HG03108 (cell line): ENCODE data around the gene PCLO.
"Not testable (repeated sequence)": the region's sequence is repeated elsewhere in the genome, so short reads cannot be mapped to it uniquely, and the experiment has no call there.

Source experiments
- ATAC-seq: cut with Tn5 transposase; IDR thresholded peaks from one replicate; pipeline ENCODE4 v1.9.1; 2021; ENCODE audit warnings: moderate library complexity; ENCODE audit not compliant: unreplicated experiment

The PCLO gene

GRCh38 chr7:83055197-83055596, 107.5 kb downstream of the PCLO start:
- ATAC-seq = no peak

DNA sequence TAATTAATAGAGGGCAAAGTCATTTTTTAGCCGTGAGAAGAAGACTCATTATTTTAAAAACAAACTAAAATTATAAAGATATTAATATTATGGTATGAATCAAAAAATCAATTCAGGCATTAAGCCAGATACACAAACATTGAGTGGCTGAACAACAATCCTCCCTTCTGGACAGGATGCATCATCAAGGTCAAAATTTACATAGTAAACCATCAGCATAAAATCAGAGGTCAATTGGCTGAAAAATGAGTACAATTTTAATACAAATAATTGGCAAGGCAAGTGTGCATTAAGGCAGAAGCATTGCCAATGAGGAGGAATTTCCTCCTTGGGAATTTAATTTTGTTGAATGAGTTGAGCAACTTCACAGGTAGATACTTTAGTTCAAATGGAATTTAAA, 108.2 kb downstream of the PCLO start:
- no peak for ATAC-seq

GRCh38 chr7:83053965-83054364, 108.7 kb downstream of the PCLO start:
- ATAC-seq = no peak

DNA sequence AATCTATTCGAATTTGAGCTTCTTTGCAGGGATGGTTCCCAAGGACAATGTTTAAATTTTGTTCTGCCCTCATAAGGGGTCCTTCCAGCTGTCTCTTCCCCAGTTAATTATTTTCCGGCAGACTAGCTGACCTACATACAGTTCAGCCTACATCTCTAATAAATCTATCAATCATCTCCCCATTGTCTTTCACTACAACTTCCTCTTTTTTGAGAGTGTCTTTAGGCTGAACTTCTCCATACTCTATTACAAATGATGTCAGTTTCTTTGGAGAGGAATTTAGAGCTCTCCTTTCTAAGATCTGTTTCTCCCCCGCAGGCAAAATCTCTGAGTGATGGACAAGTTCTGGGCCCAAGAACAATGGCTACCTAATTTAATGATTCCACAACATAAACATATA, 122.2 kb downstream of the PCLO start:
- ATAC-seq = no peak

GRCh38 chr7:83038787-83039186, 123.9 kb downstream of the PCLO start:
- ATAC-seq = no peak

DNA sequence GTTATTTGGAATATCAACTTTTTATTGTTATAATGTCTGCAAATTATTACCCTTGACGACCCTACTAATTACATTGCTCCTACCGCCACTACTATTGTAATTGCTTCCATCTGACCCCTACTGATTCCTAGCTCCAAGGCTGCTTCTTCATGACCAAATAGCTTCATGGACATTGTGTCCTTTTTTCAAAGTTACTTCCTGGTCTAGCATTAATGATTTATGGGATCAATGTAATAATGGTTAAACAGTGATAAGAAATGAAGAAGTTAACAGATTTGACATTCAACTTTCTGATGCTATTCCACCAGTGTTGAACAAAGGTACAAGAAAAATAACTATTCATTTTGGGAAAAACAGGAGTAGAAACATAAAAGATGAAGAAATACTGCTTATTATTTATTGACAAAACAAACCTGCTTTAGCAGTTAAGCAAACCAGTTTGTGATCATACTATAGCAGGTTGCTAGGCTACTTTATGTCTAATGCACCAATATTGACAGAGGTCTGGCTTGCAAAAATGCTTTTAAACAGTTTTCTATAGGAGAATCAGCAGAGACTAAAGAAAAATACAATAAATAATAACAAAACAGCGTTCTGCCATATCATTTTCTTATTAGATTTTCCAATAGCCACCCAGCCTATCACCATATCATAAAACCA, 125.8 kb downstream of the PCLO start:
- ATAC-seq = no peak

DNA sequence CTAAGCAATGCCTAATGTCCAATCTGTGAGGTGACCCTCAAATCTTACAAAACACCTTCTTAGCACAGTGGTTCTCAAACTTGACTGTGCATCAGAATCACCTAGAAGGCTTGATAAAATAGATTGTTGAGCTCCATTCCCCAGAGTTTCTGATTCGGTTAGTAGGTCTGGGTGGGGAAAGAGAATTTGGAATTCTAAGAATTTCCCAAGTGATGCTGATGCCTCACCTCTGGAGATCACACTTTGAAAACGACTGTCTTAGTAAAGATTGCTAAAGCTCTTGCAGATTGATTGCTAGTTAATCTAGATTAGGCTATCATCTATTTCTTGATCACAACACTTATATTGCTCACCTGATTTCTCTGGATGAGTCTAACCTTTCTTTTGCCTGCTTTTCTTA, 126.6 kb downstream of the PCLO start:
- ATAC-seq = no peak

GRCh38 chr7:83032195-83032594, 130.5 kb downstream of the PCLO start:
- no peak for ATAC-seq

- ATAC-seq = not testable (repeated sequence)
Measured at GRCh38 chr7:83023817-83024665, 138.6 kb downstream of the PCLO start.

DNA sequence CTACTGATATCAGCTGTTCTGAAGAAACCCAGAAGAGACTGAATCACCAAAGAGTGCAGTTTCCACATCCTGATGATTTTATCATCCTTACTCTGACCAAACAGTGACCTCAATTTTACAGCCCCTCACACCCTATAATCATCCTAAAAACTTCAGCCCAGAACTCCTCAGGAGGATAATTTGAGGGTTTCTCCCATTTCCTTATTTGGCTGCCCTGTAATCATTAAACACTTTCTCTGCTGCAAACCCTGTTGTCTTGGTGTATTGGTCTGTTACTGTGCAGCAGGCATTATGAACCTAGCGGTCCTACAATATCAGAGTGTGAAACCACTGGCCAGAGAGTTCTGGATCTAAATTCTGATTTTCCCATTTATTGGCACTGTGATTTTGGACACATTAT, 141.7 kb downstream of the PCLO start:
- no peak for ATAC-seq

- ATAC-seq = no peak
Measured at GRCh38 chr7:83020161-83020560, 142.5 kb downstream of the PCLO start.

DNA sequence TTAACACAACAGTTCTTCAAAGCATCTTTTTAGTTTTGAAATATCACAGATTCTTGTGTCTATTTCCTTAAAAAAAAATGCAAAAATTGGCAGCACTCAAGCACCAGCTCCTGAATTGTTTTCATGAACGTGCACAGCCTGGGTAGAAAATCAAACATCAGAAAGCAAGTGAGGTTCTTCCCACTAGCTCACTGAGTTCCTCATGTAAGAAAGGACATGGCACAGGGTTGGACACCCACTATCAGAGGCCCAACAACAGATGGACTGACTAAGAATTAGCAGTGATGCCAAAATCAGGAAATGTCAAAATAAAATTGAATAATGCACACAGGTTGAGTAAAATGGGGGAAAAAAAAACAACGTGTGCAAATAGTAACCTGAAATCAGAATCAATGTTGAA, 146.8 kb downstream of the PCLO start:
- ATAC-seq = no peak

GRCh38 chr7:83014546-83014945, 148.1 kb downstream of the PCLO start:
- ATAC-seq = no peak

GRCh38 chr7:83011954-83012353, 150.7 kb downstream of the PCLO start:
- ATAC-seq = no peak

DNA sequence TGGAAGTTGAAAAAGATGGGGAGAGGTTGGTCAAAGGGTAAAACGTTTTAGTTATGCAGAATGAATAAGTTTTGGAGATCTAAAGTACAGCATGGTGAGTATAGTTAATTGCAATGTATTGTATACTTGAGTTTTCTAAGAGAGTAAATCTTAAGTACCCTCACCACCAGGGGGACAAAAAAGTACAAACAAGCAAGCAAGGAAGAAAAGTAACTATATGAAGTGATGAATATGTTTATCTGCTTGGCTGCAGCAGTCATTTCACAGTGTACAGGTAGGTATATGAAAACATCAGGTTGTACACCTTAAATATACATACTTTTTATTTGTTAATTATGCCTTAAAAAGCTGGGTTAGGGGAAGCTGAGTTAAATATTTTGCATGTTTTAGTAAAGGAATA, 157.3 kb downstream of the PCLO start:
- no peak for ATAC-seq

DNA sequence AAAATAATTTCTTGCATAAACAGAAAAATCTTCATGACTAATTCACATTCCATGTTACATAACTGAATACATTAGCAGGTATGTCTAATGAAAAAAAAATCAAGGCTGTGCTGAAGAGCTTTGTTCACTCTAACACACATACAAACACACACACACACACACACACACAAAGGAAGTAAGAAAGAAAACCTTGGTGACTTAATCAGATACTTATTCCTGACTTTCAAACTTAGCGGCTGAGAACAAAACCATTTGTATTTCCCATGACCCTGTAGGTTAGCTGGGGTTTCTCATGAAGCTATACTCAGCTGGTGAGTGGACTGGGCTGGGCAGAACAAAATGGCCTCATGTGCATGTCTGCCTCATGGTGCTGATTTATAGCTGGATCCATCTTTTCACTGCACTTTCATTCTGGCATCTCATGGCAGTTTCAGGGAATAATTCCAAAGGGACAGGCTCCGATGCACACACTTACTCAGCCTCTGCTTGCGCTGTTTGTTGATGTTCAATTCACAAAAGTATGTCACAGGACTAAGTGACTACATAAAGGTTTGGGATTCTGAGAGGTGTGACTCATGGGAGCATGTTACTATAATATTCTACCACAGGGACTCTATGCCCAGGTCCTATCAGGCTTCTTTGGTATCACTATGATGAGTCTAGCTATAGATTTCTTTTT, 161.2 kb downstream of the PCLO start:
- no peak for ATAC-seq

GRCh38 chr7:82998436-82998835, 164.2 kb downstream of the PCLO start:
- ATAC-seq = no peak

DNA sequence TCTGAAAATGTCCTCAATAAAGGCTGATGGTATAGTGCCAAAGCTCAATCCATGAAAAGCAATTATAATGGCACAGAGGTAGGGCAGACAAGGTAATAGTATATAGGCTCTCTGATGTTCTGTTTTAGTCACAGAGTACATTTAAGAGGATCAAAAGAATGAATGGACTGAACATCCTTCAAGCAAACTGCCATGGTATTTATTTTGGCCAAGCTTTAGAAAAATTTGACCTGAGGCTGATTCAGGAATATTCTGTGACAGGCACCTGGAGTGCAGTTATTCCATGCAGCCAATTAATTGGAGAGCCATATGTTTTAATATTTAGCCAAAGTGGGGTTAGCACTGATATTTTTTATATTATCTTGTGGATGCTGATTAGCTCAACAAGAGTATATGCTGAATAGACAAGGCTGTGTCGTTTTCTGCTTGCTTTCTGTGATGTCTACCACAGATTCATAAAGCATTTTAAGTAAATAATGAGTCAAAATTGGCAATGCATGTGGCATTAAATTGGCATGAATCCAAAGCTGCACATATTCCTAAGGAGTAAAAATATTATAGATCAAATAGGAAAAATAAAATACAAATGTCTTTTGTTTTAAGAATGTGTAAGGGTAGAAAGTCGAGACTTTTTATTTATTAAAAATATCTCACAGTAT, 177.4 kb downstream of the PCLO start:
- no peak for ATAC-seq

DNA sequence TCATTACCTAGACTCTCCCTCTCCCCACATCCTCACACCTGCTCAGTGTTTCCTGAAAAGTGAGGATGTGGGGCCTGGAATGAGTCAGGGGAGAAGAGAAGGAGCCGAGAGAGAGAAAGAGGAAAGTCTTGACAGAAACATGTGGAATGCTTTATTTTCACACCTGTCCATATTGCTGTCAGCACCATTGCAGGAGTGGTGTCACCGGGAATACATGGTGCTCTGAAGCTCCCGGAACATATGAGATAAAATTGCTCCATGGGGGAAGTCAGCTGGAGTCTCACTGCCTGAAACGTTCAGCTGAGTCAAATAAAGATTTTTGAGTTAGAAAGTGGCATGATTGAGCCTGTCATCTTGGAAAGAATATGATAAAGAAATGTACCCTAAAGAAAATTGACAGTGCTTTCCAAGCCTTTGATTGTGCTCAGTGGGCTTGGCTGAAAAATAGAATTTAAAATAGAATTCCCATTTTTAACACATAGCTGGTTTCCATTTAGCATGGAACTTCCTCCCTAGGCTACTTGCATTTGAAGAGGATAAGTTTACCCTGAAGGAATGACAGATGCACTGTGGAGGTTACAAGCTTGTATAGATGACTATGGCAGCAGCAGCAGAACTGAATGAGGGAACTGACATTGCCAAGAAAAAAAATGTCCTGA, 182.4 kb downstream of the PCLO start:
- no peak for ATAC-seq

DNA sequence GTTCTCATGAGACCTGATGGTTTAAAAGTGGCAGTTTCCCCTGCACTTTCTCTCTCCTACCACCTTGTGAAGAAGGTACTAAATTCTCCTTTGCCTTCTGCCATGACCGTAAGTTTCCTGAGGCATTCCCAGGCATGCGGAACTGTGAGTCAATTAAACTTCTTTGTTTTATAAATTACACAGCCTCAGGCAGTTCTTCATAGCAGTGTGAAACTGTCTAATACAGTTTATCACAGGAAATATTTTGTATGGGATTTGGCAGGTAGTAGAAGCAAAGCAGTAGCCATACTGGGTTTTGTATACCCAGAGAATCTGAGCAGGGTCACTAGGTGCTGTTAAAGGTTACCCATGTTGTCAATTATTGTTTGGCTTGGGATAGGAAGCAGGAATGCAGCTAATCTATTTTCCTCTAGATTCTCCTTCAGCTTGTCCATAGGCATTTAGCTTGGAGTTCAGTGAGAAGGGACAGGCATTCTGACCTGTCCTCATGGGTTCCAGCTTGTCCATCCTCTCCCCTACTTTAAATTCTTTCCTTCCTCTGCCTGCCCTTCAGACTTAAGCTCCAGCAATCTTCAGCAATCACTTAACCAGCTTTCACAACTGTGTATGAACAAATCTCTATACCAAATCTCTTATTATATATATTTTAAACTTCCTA, 186.7 kb downstream of the PCLO start:
- ATAC-seq = no peak
